MM.1S (cell line): ENCODE measurements around the gene FITM2.

Experiments used
- DNase-seq: peaks from one replicate; pipeline ENCODE4 v3.0.0-alpha.2; 2015
- H2AFZ ChIP-seq: fragments of 300-600 bp; sonication (generic); 2 replicates; pipeline ENCODE4 v1.6.0; 2016; ENCODE audit warnings: antibody characterized with exemption, low read length
- H3F3A ChIP-seq: fragments of 300-600 bp; sonication (generic); 2 replicates; pipeline ENCODE4 v1.6.1; 2016; ENCODE audit warnings: mild to moderate bottlenecking, antibody characterized with exemption, low read length, moderate library complexity, mixed read lengths; ENCODE audit not compliant: insufficient read depth
- H3K27ac ChIP-seq: fragments of 300-600 bp; sonication (generic); 2 replicates; pipeline ENCODE4 v1.5.1; 2016; ENCODE audit warnings: mild to moderate bottlenecking, low read length
- H3K27me3 ChIP-seq: fragments of 300-600 bp; sonication (generic); replicated peaks from 2 replicates; pipeline ENCODE4 v1.6.0; 2016; ENCODE audit warnings: low read length; ENCODE audit not compliant: insufficient read depth
- H3K36me3 ChIP-seq: fragments of 300-600 bp; sonication (generic); replicated peaks from 2 replicates; pipeline ENCODE4 v1.6.1; 2016; ENCODE audit warnings: mild to moderate bottlenecking, low read length, mixed read lengths; ENCODE audit not compliant: insufficient read depth
- H3K4me1 ChIP-seq: fragments of 300-600 bp; sonication (generic); 2 replicates; pipeline ENCODE4 v1.6.1; 2016; ENCODE audit warnings: low read length, mixed read lengths
- H3K4me2 ChIP-seq: fragments of 300-600 bp; sonication (generic); 2 replicates; pipeline ENCODE4 v1.6.0; 2016; ENCODE audit warnings: low read depth, low read length
- H3K4me3 ChIP-seq: fragments of 300-600 bp; sonication (generic); 2 replicates; pipeline ENCODE4 v1.5.1; 2016; ENCODE audit warnings: low read length, mixed read lengths
- H3K79me2 ChIP-seq: fragments of 300-600 bp; sonication (generic); 2 replicates; pipeline ENCODE4 v1.6.1; 2016; ENCODE audit warnings: mixed run types, low read length, mixed read lengths
- H3K9ac ChIP-seq: fragments of 300-600 bp; sonication (generic); 2 replicates; pipeline ENCODE4 v1.6.1; 2016; ENCODE audit warnings: low read length, mixed read lengths
- H3K9me2 ChIP-seq: fragments of 300-600 bp; sonication (generic); replicated peaks from 2 replicates; pipeline ENCODE4 v1.6.1; 2016; ENCODE audit warnings: mild to moderate bottlenecking, low read length, mixed read lengths; ENCODE audit not compliant: insufficient read depth
- H3K9me3 ChIP-seq: fragments of 300-600 bp; sonication (generic); replicated peaks from 2 replicates; pipeline ENCODE4 v1.6.1; 2016; ENCODE audit warnings: mild to moderate bottlenecking, low read length, mixed read lengths; ENCODE audit not compliant: insufficient read depth
- H4K20me1 ChIP-seq: fragments of 300-600 bp; sonication (generic); 2 replicates; pipeline ENCODE4 v1.6.1; 2016; ENCODE audit warnings: mild to moderate bottlenecking, low read length, moderate library complexity, mixed read lengths; ENCODE audit not compliant: insufficient read depth
- CTCF ChIP-seq: fragments of 300-600 bp; sonication (generic); IDR thresholded peaks from 2 replicates; pipeline ENCODE4 v1.5.1; 2016; ENCODE audit warnings: antibody characterized with exemption, low read length, mixed read lengths
- EZH2 ChIP-seq: fragments of 300-600 bp; sonication (generic); optimal IDR thresholded peaks from 2 replicates; pipeline ENCODE3; 2017; ENCODE audit warnings: low read depth, mild to moderate bottlenecking, antibody characterized with exemption, low read length, mixed read lengths
- EZH2phosphoT487 ChIP-seq: fragments of 300-600 bp; sonication (generic); IDR thresholded peaks from 2 replicates; pipeline ENCODE4 v1.6.1; 2018; ENCODE audit warnings: antibody characterized with exemption, low read length

Gene FITM2

DNA sequence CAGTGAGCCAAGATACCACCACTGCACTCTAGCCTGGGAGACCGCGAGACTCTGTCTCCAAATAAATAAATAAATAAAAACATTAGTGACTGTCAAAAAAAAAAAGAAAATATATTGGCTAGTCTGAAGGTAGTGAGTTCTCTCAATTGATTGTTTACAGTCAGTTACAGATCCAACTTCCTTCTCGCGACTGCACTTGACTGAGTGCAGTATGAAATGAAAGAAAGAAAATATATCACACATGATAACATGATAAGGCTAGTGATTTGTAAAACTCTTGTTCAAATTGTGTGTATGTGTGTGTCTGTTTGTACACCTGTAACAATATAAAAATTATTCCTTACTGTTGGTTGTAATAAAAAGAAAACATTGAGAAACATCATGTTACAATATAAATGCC lies 33.7 kb upstream of the FITM2 start:
- no peaks in the 10 kb centered on the region for H3F3A ChIP-seq
- H3K27ac ChIP-seq: no peak overlapping the region
- H3K79me2 ChIP-seq: no peaks in the 10 kb centered on the region
- no peaks in the 10 kb centered on the region for H4K20me1 ChIP-seq
- no peak overlapping the region for H3K4me2 ChIP-seq
- no peak for DNase-seq
- no peak for TF ChIP-seq CTCF
- TF ChIP-seq EZH2: no peak
- no peak for TF ChIP-seq EZH2phosphoT487
- H3K9me3 ChIP-seq: no peaks in the 10 kb centered on the region
- H3K27me3 ChIP-seq: no peaks in the 10 kb centered on the region
- no peaks in the 10 kb centered on the region for H3K4me1 ChIP-seq
- H2AFZ ChIP-seq: no peak overlapping the region
- no peaks in the 10 kb centered on the region for H3K36me3 ChIP-seq
- no peak overlapping the region for H3K9ac ChIP-seq
- no peaks in the 10 kb centered on the region for H3K9me2 ChIP-seq
- no peak overlapping the region for H3K4me3 ChIP-seq

- H2AFZ ChIP-seq: no peak overlapping the region
Measured at GRCh38 chr20:44343162-44343675, 32.2 kb upstream of the FITM2 start.

DNA sequence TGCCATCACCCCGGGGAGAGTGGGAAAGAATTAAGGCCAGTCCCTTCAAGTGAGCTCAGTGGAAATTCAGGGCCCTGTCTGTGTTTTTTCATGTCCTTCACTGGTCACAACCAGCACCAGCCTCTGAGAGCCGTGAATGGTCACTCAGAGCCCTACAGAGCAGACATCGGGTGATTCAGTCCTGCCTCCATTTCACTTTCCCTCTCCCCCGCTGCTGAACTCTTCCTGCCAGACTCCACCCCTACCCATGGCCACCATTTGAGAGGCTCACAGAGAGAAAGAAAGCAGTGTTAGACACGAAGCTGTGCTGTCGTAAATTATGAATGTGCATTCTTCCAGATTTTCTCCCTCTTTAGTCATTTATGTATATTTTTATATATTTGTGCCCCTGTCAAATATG lies 31.2 kb upstream of the FITM2 start:
- H3K4me2 ChIP-seq: no peak overlapping the region
- H3K27me3 ChIP-seq: no peaks in the 10 kb centered on the region
- TF ChIP-seq EZH2 (no peak), CTCF (no peak), EZH2phosphoT487 (no peak)

More at GRCh38 chr20:44343162-44343675, 32.2 kb upstream of the FITM2 start:
- no peak for DNase-seq
- H3K4me2 ChIP-seq: no peak overlapping the region
- no peak overlapping the region for H3K9ac ChIP-seq
- no peaks in the 10 kb centered on the region for H3F3A ChIP-seq
- TF ChIP-seq EZH2phosphoT487: no peak
- no peak for TF ChIP-seq CTCF
- TF ChIP-seq EZH2: no peak
- H3K4me3 ChIP-seq: no peak overlapping the region
- H3K27me3 ChIP-seq: no peaks in the 10 kb centered on the region
- no peaks in the 10 kb centered on the region for H3K79me2 ChIP-seq
- H4K20me1 ChIP-seq: no peaks in the 10 kb centered on the region
- no peaks in the 10 kb centered on the region for H3K36me3 ChIP-seq
- no peak overlapping the region for H3K27ac ChIP-seq
- no peaks in the 10 kb centered on the region for H3K4me1 ChIP-seq
- H3K9me3 ChIP-seq: no peaks in the 10 kb centered on the region
- no peaks in the 10 kb centered on the region for H3K9me2 ChIP-seq

More for the DNA sequence above, 31.2 kb upstream of the FITM2 start:
- H3K4me3 ChIP-seq: no peak overlapping the region
- H3K9me3 ChIP-seq: no peaks in the 10 kb centered on the region
- H3K36me3 ChIP-seq: no peaks in the 10 kb centered on the region
- no peaks in the 10 kb centered on the region for H3K4me1 ChIP-seq
- H4K20me1 ChIP-seq: no peaks in the 10 kb centered on the region
- H3K27ac ChIP-seq: no peak overlapping the region
- no peaks in the 10 kb centered on the region for H3K79me2 ChIP-seq
- no peaks in the 10 kb centered on the region for H3F3A ChIP-seq
- no peaks in the 10 kb centered on the region for H3K9me2 ChIP-seq
- no peak overlapping the region for H2AFZ ChIP-seq
- H3K9ac ChIP-seq: no peak overlapping the region
- DNase-seq: no peak
